ENCODE data around the gene JAG2. TPM values are rescaled to one million over a fixed set of nuclear protein-coding genes. Genes with fewer than 3 reads are reported as not detected.

JAG2 gene
- polyA plus RNA-seq, 2 donors = 18.7 to 32.4 TPM

DNA sequence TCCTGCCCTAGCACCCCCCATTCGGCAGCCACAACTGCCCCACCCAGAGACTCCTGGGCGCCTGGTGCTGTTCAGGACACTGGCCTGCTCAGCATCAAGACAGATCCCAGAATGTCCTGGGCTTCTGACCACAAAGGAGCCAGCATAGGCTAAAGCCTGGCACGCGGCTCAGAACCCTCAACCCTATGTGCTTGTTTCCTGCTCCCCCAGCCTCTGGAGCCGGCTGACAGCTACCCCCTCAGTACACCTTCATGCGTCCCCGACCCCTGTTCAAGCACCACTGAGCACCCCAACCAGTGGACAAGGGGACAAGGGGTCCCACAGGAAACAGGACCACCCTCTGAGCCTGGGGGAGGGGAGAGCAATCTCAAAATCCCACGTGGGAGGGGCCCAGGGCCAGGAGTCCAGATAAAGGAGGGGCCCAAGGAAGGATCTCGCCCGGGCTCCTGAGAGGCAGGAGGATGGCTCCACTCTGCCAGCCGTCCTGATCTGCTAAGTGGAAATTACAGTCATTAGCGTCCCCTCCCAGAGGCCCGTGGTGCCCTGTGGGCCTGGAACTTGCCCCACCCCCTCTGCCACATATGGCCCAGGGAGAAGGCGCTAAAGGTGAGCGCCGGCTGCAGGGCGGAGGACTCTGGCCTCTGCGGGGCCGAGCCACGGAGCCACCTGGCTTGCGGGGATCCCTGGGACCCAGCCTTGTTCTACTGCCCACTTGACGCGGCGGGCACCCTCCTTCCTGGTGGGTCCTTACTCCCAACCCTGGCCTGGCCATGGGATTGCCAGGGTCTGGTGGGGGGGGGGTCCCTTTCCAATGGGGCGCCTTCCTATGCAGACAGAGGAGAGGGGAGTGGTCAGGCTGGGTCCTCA is 76.2 kb downstream of the JAG2 start:
- peaks cover 6 to 49% of the 10 kb centered on the region in 2 donors for H3K4me1 ChIP-seq (ENCODE audit: control insufficient read depth in 2 of 2, insufficient read depth in 2 of 2, low read length in 1 of 2)
- H3K27ac ChIP-seq (ENCODE audit: low read depth in 2 of 2, low read length in 1 of 2) = peak overlapping the region; percentile 84 to 90
- peak overlapping the region; percentile 60 to 62 for H3K4me3 ChIP-seq (ENCODE audit: low read depth in 1 of 2, low read length in 2 of 2)
- WGBS, 2 donors = 29 to 35% methylated on average over 25 of the region's 25 CpGs
- H3K9me3 ChIP-seq (ENCODE audit: control insufficient read depth in 2 of 2, insufficient read depth in 1 of 2, low read depth in 1 of 2, low read length in 1 of 2) = no peaks in the 10 kb centered on the region
- no peaks in the 10 kb centered on the region for H3K27me3 ChIP-seq (ENCODE audit: control insufficient read depth in 1 of 2, insufficient read depth in 2 of 2, low read length in 2 of 2)
- no peaks in the 10 kb centered on the region for H3K36me3 ChIP-seq (ENCODE audit: control insufficient read depth in 2 of 2, insufficient read depth in 2 of 2, low read length in 1 of 2)

DNA sequence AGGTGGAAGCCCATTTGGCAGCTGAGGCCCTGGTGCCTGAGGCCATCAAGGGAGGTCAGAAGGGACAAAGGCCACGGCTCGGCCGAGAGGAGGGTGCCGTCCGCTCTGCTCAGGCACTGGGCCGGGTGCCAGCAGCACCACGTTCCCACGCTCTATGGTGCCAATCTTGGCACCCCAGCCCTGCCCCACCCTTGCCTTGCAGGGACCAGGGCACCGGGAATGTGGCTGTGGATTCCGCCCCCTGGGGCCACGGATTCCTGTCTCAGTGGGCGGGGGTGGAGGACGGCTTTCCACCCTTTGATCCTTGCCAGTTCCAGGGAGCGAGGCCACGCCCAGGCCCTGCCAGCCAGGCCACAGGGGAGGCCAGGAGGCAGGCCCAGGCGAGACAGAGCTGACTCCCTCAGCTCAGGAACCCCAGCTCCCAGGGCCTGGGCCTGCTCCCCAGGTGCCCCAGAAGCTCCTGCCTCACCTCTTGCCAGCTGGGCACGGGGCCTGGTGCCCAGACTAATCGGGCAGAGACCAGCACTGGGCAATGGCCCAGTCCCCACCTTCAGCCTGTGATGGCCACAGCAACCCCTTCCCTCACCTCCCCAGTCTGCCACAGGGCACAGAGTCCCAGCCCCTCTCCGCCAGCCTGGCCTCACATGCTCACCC is 76.9 kb downstream of the JAG2 start:
- Histone ChIP-seq H3K4me1 (ENCODE audit: control insufficient read depth in 2 of 2, insufficient read depth in 2 of 2, low read length in 1 of 2) (peaks cover 6 to 47% of the 10 kb centered on the region in 2 donors), H3K9me3 (ENCODE audit: control insufficient read depth in 2 of 2, insufficient read depth in 1 of 2, low read depth in 1 of 2, low read length in 1 of 2) (no peaks in the 10 kb centered on the region), H3K27me3 (ENCODE audit: control insufficient read depth in 1 of 2, insufficient read depth in 2 of 2, low read length in 2 of 2) (no peaks in the 10 kb centered on the region), H3K4me3 (ENCODE audit: low read depth in 1 of 2, low read length in 2 of 2) (no peak overlapping the region), H3K27ac (ENCODE audit: low read depth in 2 of 2, low read length in 1 of 2) (peak overlapping the region; percentile 84 to 90), H3K36me3 (ENCODE audit: control insufficient read depth in 2 of 2, insufficient read depth in 2 of 2, low read length in 1 of 2) (no peaks in the 10 kb centered on the region)
- WGBS, 2 donors = 21 to 31% methylated on average over 17 to 19 of the region's 19 CpGs

DNA sequence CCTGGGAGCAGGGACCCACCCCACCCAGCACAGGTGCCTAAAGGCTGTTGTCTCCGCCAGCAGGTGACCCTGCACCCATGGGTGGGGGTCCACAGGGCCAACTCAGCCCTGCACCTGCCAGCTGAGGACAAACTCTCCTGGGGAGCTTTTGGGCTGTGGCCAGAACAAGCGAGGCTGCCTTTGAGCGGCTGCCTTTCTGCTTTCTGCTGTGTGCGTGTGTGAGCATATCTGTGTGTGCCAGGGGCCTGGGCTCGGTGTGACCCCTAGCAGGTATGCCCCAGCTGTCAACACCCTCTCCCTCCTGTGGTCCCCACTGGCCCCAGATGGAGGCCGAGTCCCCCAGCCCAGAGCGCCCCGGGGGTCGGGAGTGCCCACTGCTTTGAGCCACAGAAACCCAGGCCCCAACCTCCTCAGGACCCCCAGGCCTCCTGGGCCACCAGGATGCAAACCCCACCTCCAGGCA is 77.5 kb downstream of the JAG2 start:
- Histone ChIP-seq H3K4me1 (ENCODE audit: control insufficient read depth in 2 of 2, insufficient read depth in 2 of 2, low read length in 1 of 2) (peaks cover 6 to 49% of the 10 kb centered on the region in 2 donors), H3K27me3 (ENCODE audit: control insufficient read depth in 1 of 2, insufficient read depth in 2 of 2, low read length in 2 of 2) (no peaks in the 10 kb centered on the region), H3K9me3 (ENCODE audit: control insufficient read depth in 2 of 2, insufficient read depth in 1 of 2, low read depth in 1 of 2, low read length in 1 of 2) (no peaks in the 10 kb centered on the region), H3K27ac (ENCODE audit: low read depth in 2 of 2, low read length in 1 of 2) (peak overlapping the region; percentile 42 to 54), H3K36me3 (ENCODE audit: control insufficient read depth in 2 of 2, insufficient read depth in 2 of 2, low read length in 1 of 2) (no peaks in the 10 kb centered on the region), H3K4me3 (ENCODE audit: low read depth in 1 of 2, low read length in 2 of 2) (no peak overlapping the region)
- WGBS, 2 donors = 45 to 61% methylated on average over 9 of the region's 9 CpGs

Other genes with a start within 250 kb of the JAG2 start
- gene PLD4, start 243.9 kb downstream of the JAG2 start, polyA plus RNA-seq = under 1 TPM; 0.53 to 0.65 TPM
- 100 to 1,000 TPM in 1 of 2 donors, 10 to 100 TPM in 1; 67.4 to 104 TPM for gene AHNAK2, start 190.4 kb downstream of the JAG2 start, polyA plus RNA-seq
- gene CLBA1, start 183.0 kb downstream of the JAG2 start, polyA plus RNA-seq = 1 to 10 TPM; 6.5 to 8.3 TPM
- gene CDCA4, start 147.7 kb downstream of the JAG2 start, polyA plus RNA-seq = 10 to 100 TPM; 23.5 to 24.7 TPM
- under 1 TPM; 0.42 to 0.47 TPM for gene GPR132, start 103.3 kb downstream of the JAG2 start, polyA plus RNA-seq
- 10 to 100 TPM; 16.1 to 25.5 TPM for gene NUDT14, start 12.5 kb upstream of the JAG2 start, polyA plus RNA-seq
- gene BTBD6, start 79.8 kb upstream of the JAG2 start, polyA plus RNA-seq = 10 to 100 TPM; 47.5 to 49.8 TPM
- 10 to 100 TPM; 11.1 to 30.2 TPM for gene BRF1, start 132.2 kb upstream of the JAG2 start, polyA plus RNA-seq
- 10 to 100 TPM; 17.8 to 39.2 TPM for gene PACS2, start 146.0 kb upstream of the JAG2 start, polyA plus RNA-seq
- under 1 TPM; 0.06 to 0.14 TPM for gene TEX22, start 229.8 kb upstream of the JAG2 start, polyA plus RNA-seq